ENCODE measurements around the gene NPTN.

NPTN gene

DNA sequence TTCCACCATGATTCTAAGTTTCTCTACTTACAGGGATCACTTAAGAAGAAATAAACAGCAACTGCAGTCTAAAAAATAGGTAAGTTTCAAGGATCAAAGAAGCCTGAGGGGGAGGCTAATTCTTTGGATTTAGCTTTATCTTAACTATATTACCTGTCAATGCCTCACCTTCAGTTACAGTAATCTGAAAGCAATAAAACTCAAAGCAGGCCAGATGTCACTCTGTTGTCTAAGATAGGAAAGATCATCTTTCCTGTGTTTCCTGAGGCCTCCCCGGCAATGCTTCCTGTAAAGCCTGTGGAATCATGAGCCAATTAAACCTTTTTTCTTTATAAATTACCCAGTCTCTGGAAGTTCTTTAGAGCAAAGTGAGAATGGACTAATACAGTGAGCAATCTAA lies 60.2 kb downstream of the NPTN start:
- no peak for DNase-seq (ENCODE audit: low read depth)
- no peak overlapping the region for H3K4me3 ChIP-seq (ENCODE audit: low read length)
- TF ChIP-seq, protein P1, sequence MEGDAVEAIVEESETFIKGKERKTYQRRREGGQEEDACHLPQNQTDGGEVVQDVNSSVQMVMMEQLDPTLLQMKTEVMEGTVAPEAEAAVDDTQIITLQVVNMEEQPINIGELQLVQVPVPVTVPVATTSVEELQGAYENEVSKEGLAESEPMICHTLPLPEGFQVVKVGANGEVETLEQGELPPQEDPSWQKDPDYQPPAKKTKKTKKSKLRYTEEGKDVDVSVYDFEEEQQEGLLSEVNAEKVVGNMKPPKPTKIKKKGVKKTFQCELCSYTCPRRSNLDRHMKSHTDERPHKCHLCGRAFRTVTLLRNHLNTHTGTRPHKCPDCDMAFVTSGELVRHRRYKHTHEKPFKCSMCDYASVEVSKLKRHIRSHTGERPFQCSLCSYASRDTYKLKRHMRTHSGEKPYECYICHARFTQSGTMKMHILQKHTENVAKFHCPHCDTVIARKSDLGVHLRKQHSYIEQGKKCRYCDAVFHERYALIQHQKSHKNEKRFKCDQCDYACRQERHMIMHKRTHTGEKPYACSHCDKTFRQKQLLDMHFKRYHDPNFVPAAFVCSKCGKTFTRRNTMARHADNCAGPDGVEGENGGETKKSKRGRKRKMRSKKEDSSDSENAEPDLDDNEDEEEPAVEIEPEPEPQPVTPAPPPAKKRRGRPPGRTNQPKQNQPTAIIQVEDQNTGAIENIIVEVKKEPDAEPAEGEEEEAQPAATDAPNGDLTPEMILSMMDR (IDR thresholded peaks at IDR 0.05; ENCODE audit: insufficient read depth, low read depth, low read length, missing control alignments): no peak

DNA sequence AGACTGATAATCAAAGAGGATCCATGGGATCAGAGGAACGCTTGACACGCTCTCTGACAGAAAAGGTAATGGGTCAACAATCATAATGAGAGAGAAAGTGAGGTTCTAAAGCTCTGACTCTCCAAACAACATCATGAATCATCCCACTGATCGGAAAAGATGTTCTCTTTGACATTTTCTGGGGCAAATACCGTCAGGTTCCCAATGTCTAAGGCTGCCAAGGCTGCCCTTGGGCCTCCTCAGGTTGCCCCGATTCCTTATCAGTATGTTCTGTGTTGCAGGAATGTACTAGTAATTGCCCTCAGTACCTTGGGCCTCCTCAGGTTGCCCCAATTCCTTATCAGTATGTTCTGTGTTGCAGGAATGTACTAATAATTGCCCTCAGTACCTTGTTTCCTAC lies 60.9 kb downstream of the NPTN start:
- DNase-seq (ENCODE audit: low read depth): no peak
- TF ChIP-seq, protein P1 (IDR thresholded peaks at IDR 0.05; ENCODE audit: insufficient read depth, low read depth, low read length, missing control alignments): no peak
- H3K4me3 ChIP-seq (ENCODE audit: low read length): no peak overlapping the region

DNA sequence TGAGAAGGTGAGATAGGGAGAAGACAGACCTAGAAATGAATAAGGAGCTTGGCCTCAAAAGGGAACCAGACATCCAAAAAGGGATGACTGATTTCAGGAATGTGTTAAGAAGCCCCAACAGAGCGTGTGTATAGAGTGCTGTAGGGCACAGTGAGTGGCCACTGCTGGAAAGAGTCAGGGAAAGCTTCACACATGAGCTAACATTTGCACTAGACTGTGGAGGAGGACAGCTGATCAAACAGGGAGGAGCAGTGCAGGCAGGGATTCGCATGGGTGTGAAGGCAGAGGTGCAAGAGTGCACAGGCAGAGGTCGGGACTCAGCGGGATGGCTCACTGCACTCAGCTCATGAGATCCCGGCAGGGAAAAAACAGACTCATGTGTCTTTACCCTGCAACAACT lies 61.8 kb downstream of the NPTN start:
- DNase-seq (ENCODE audit: low read depth): no peak
- TF ChIP-seq, protein P1 (IDR thresholded peaks at IDR 0.05; ENCODE audit: insufficient read depth, low read depth, low read length, missing control alignments): no peak
- H3K4me3 ChIP-seq (ENCODE audit: low read length): no peak overlapping the region

DNA sequence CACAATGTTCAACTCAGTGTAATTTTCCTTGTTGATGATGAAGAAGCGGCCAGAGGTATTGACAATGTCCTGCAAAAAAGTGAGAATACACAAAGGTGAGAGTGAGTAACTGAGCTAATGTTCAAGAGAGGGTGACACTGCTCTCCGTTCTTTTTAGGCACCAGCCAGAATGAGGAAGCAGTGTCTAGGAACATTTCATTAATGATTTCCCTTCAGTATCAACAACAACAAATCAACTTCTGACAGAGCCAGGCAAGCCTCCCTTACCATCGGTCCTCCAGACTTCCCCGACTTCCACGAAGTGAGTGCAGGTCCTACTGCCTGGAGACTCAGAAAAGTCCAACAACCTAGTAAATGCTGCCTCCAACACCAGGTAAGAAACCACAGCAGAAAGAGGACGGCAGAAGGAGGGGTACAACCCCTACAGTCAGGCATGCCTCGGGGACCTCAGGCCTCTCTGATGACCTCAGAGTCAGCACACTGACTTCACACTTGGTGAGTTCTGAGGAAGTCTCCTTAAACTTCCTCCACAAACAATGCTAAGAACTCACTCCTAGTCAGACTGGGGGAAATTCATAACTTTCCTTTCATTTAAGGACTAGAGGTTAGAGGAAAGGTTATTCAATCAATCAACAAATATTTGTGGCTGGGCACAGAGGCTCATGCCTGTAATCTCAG lies 62.7 kb downstream of the NPTN start:
- no peak for DNase-seq (ENCODE audit: low read depth)
- no peak overlapping the region for H3K4me3 ChIP-seq (ENCODE audit: low read length)
- TF ChIP-seq, protein P1 (IDR thresholded peaks at IDR 0.05; ENCODE audit: insufficient read depth, low read depth, low read length, missing control alignments): no peak

DNA sequence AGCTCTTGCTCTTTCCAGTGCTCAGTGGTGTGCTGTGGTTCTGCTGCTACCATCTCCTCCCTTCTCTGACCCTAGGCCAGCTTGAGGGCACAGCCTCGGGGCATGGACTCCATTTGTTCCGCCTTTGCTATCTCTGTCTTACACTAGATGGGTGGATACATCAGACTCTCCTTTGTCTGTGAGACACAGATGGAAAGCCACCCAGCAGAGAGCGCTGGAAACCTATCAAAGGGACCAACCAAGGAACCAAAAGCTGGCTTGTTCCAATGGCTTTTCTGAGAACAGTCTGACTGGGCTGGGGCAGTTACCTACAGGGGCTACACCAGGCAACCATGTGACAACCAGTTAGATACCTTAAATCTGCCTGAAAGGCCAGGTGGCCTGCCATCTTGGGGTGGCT lies 63.8 kb downstream of the NPTN start:
- TF ChIP-seq, protein P1 (IDR thresholded peaks at IDR 0.05; ENCODE audit: insufficient read depth, low read depth, low read length, missing control alignments): no peak
- H3K4me3 ChIP-seq (ENCODE audit: low read length): no peak overlapping the region
- no peak for DNase-seq (ENCODE audit: low read depth)

DNA sequence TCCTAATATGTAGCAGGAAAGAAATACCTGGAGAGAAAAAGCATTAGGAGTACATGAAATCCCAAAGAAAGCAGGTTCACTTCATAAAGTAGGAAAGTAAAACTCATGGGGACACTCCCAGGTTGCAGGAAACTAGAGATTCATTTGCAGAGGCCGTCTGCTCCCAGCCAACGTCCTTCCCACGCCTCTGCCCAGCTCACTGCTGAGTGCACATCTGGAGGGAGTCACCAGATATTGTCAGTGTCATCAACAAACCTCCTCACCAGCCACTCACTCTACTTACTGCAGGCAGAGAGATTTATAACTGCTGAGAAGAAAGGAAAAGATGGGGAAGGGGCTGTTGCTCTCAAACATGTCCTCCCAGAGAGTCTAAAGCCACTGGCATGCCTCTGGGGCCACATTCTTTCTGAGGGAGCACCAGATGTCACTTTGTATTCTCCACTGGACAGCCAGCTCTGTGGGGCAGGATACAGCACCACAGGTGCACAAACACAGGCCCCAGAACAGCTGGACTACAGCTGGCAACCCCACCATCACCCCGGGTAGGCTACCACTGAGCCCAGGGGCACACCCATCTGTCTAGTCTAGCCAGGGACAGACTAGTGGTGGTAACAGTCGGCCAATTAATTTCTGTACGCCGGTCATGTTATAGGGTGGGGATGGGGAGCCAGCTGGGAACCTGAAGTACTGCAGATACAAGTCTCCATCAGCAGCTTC lies 64.5 kb downstream of the NPTN start:
- no peak overlapping the region for H3K4me3 ChIP-seq (ENCODE audit: low read length)
- no peak for DNase-seq (ENCODE audit: low read depth)
- TF ChIP-seq, protein P1 (IDR thresholded peaks at IDR 0.05; ENCODE audit: insufficient read depth, low read depth, low read length, missing control alignments): no peak

All from epithelial cell of esophagus (primary cell).